Ishikawa (cell line): ENCODE results near the gene GUCY2D.

ENCODE experiments used
- CEBPB ChIP-seq: IDR thresholded peaks from 2 replicates; pipeline ENCODE4 v1.6.1; 2012
- CREB1 ChIP-seq: IDR thresholded peaks from 2 replicates; pipeline ENCODE4 v1.6.1; 2012; ENCODE audit warnings: low read depth
- EGR1 ChIP-seq: IDR thresholded peaks from 2 replicates; pipeline ENCODE4 v1.6.1; 2012
- EP300 ChIP-seq: IDR thresholded peaks from 2 replicates; pipeline ENCODE4 v1.6.1; 2012; ENCODE audit warnings: borderline replicate concordance
- FOXM1 ChIP-seq: IDR thresholded peaks from 2 replicates; pipeline ENCODE4 v1.6.1; 2012; ENCODE audit warnings: low read depth, borderline replicate concordance
- NFIC ChIP-seq: IDR thresholded peaks from 2 replicates; pipeline ENCODE4 v1.6.1; 2012
- RAD21 ChIP-seq: IDR thresholded peaks from 2 replicates; pipeline ENCODE4 v1.6.1; 2012; ENCODE audit warnings: low read depth
- REST ChIP-seq: IDR thresholded peaks from 2 replicates; pipeline ENCODE4 v1.6.1; 2012; ENCODE audit warnings: low read depth, mild to moderate bottlenecking
- TAF1 ChIP-seq: IDR thresholded peaks from 2 replicates; pipeline ENCODE4 v1.6.1; 2012; ENCODE audit warnings: low read depth, mild to moderate bottlenecking
- TCF12 ChIP-seq: IDR thresholded peaks from 2 replicates; pipeline ENCODE4 v1.6.1; 2012; ENCODE audit warnings: low read depth
- TEAD4 ChIP-seq: IDR thresholded peaks from 2 replicates; pipeline ENCODE4 v1.6.1; 2012
- YY1 ChIP-seq: IDR thresholded peaks from 2 replicates; pipeline ENCODE4 v1.6.1; 2012; ENCODE audit warnings: low read depth
- ZBTB7A ChIP-seq: IDR thresholded peaks from 2 replicates; pipeline ENCODE4 v1.6.1; 2012; ENCODE audit warnings: low read depth
- TF ChIP-seq, protein P1 (sequence below): IDR thresholded peaks from 2 replicates; pipeline ENCODE4 v1.6.1; 2012
- TF ChIP-seq, protein P2 (sequence below): IDR thresholded peaks from 2 replicates; pipeline ENCODE4 v1.6.1; 2012

The GUCY2D gene

DNA sequence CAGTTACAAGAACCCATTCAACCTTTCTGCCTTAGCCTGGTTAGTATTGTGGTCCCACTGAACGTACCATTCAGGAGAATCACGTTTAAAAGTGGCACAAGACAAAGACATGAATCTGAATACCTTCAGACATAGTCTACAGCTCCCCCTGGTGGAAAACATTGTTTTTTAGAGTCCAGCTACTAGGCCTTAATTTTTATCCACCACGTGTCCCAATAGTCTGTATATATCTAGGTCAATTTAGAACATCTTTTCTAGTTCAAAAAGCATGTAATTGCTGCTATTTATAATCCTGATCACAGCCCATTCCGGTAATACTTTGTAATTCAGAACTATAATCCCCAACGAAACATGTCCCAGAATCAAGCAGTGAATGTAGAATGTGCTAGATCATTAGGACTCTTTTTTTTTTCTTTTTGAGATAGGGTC lies 13.7 kb upstream of the GUCY2D start:
- TF ChIP-seq REST (no peak), EGR1 (no peak), TAF1 (no peak), CEBPB (no peak), ZBTB7A (no peak), CREB1 (no peak), YY1 (no peak), FOXM1 (no peak), TCF12 (no peak), TEAD4 (no peak), RAD21 (peak; percentile 72), EP300 (no peak)
- TF ChIP-seq, protein P1, sequence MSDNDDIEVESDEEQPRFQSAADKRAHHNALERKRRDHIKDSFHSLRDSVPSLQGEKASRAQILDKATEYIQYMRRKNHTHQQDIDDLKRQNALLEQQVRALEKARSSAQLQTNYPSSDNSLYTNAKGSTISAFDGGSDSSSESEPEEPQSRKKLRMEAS = peak; percentile 65; the same call in 1 of the 2 replicates
- TF ChIP-seq, protein P2, sequence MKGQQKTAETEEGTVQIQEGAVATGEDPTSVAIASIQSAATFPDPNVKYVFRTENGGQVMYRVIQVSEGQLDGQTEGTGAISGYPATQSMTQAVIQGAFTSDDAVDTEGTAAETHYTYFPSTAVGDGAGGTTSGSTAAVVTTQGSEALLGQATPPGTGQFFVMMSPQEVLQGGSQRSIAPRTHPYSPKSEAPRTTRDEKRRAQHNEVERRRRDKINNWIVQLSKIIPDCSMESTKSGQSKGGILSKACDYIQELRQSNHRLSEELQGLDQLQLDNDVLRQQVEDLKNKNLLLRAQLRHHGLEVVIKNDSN = peak; percentile 73

- TF ChIP-seq TEAD4 = no peak; the same call in 1 of the 2 replicates
- TF ChIP-seq, protein P2 = peak; percentile 7; the same call in 1 of the 2 replicates
- peak; percentile 26; the same call in 1 of the 2 replicates for TF ChIP-seq EGR1
- no peak; the same call in 1 of the 2 replicates for TF ChIP-seq EP300
- peak; percentile 63 for TF ChIP-seq RAD21
- TF ChIP-seq CREB1 = no peak
- TF ChIP-seq TAF1 = 0 out of 2 replicates have a peak, but pooled peaks have one; percentile 23
- 0 out of 2 replicates have a peak, but pooled peaks have one; percentile 24 for TF ChIP-seq YY1
- TF ChIP-seq, protein P1 = peak; percentile 83
- TF ChIP-seq ZBTB7A = peak; percentile 69; the same call in 1 of the 2 replicates
These were observed 12.4 kb upstream of the GUCY2D start for GRCh38 chr17:7989781-7990655.

GRCh38 chr17:7992516-7992915 lies 9.9 kb upstream of the GUCY2D start:
- TF ChIP-seq EGR1 (no peak), TEAD4 (peak; percentile 56), CEBPB (no peak)

DNA sequence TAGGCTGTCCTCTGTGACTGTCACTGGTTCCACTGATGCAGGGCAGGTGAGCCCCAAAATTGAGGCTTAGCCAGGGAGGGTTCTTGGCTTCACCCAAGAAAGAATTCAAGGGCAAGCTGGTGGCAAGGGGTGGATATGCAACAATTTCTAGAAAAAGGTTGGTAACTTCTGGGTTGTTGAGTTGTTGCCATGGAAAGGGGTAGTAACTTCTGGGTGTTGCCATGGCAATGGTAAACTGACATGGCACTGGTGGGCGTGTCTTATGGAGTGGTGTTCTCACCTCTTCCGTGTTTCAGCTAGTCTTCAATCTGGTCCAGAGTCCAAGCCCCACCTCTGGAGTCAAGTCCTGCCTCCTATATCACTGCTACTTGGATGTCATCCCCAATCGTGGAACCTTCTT lies 9.5 kb upstream of the GUCY2D start:
- TF ChIP-seq TCF12 = no peak
- no peak for TF ChIP-seq FOXM1
- TF ChIP-seq CREB1 = no peak
- TF ChIP-seq, protein P1 = no peak
- no peak for TF ChIP-seq TEAD4
- no peak for TF ChIP-seq YY1
- TF ChIP-seq CEBPB = no peak

- no peak for TF ChIP-seq REST
- TF ChIP-seq TAF1 = no peak
- TF ChIP-seq NFIC = no peak
- TF ChIP-seq YY1 = no peak
These were observed 8.3 kb upstream of the GUCY2D start for GRCh38 chr17:7993972-7994589.

DNA sequence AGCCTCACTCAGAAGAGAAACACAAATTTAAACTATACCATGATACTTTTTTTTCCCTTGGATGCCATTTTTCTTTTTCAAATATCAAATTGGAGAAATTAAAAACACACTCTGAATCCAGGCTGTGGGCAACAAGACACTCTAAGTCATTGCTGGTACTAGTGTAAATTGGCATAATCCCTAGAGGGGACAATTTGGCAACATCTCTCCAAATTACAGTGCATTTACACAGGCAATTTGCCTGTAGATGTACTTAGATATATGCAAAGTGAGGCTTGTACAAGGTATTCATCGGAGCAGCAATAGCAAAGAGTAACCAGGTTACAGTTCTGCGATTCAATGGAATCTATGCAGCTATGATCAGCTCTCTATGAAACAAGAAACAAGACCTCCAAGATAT lies 6.7 kb upstream of the GUCY2D start:
- TF ChIP-seq YY1 = no peak
- no peak for TF ChIP-seq NFIC
- no peak for TF ChIP-seq REST
- no peak for TF ChIP-seq TEAD4
- no peak for TF ChIP-seq RAD21
- TF ChIP-seq TCF12 = no peak
- no peak for TF ChIP-seq CEBPB
- TF ChIP-seq EP300 = no peak
- TF ChIP-seq CREB1 = no peak
- no peak for TF ChIP-seq FOXM1
- TF ChIP-seq EGR1 = no peak
